K562 (cell line): ENCODE results near the gene RHOA. TPM values are rescaled to one million over a fixed set of nuclear protein-coding genes. Genes with fewer than 3 reads are reported as not detected.

ENCODE experiments used
- ATF1 ChIP-seq, 2 experiments: fragments of 450-650 bp in 1 of 2; IDR thresholded peaks; 2 replicates each; pipeline ENCODE4 v1.6.1; 2016; ENCODE audit warnings: missing compliant biosample characterization in 1 of 2, missing genetic modification characterization in 1 of 2
- FOXM1 ChIP-seq, 2 experiments: fragments of 450-650 bp in 1 of 2; sonication (generic) in 1 of 2; formaldehyde crosslinking in 1 of 2; IDR thresholded peaks; 2 replicates each; pipeline versions ENCODE4 v1.6.1 to v1.9.0; 2017 to 2022; ENCODE audit warnings: low read depth in 2 of 2, mild to moderate bottlenecking in 2 of 2, missing genetic modification reagents in 1 of 2, moderate library complexity in 1 of 2
- FOXO4 ChIP-seq: fragments of 450-650 bp; formaldehyde crosslinking; IDR thresholded peaks from 2 replicates; pipeline ENCODE4 v1.4.0; 2020; ENCODE audit warnings: mild to moderate bottlenecking, moderate library complexity
- GATAD2B ChIP-seq: fragments of 450-650 bp; IDR thresholded peaks from 2 replicates; pipeline ENCODE4 v1.6.1; 2017; ENCODE audit warnings: mild to moderate bottlenecking, borderline replicate concordance
- KAT8 ChIP-seq: fragments of 450-650 bp; IDR thresholded peaks from 2 replicates; pipeline ENCODE4 v1.6.1; 2016; ENCODE audit warnings: low read depth, mild to moderate bottlenecking
- MBD2 ChIP-seq: sonication (generic); IDR thresholded peaks from 2 replicates; pipeline ENCODE4 v1.6.1; 2016; ENCODE audit warnings: low read depth, borderline replicate concordance
- MTA2 ChIP-seq: fragments of 450-650 bp; IDR thresholded peaks from 2 replicates; pipeline ENCODE4 v1.6.1; 2016; ENCODE audit warnings: low read depth
- NR2C2 ChIP-seq, 2 experiments: fragments of 200-800 bp in 1 of 2; sonication (Bioruptor generic) in 1 of 2; sonication (generic) in 1 of 2; formaldehyde crosslinking in 1 of 2; IDR thresholded peaks; 2 replicates each; pipeline versions ENCODE4 v1.6.1 to v1.8.0; 2016 to 2022; ENCODE audit warnings: mild to moderate bottlenecking in 1 of 2, missing compliant biosample characterization in 1 of 2, missing genetic modification characterization in 1 of 2, missing genetic modification reagents in 1 of 2
- TFAP4 ChIP-seq: sonication (generic); formaldehyde crosslinking; IDR thresholded peaks from 2 replicates; pipeline ENCODE4 v1.8.0; 2022; ENCODE audit warnings: missing genetic modification reagents, mild to moderate bottlenecking, moderate library complexity, borderline replicate concordance
- ZNF124 ChIP-seq: sonication (generic); formaldehyde crosslinking; IDR thresholded peaks from 2 replicates; pipeline ENCODE4 v1.8.1; 2022; ENCODE audit warnings: missing genetic modification reagents
- ZNF134 ChIP-seq: fragments of 250-450 bp; sonication (Bioruptor Pico); conservative IDR thresholded peaks from 2 replicates; pipeline ENCODE4 v1.4.0; 2020
- ZNF444 ChIP-seq: fragments of 250-450 bp; sonication (Bioruptor Pico); IDR thresholded peaks from 2 replicates; pipeline ENCODE4 v1.4.0; 2020; ENCODE audit warnings: mild to moderate bottlenecking, moderate library complexity
- polyA plus RNA-seq, 8 experiments: library from polyadenylated mRNA; depleted of rRNA in 4 of 8; stranded (reverse) in 5 of 8; unstranded in 3 of 8; fragments of >200 nt; fragmentation: Nextera tagmentation in 2 of 8; fragmentation: Illumina TruSeq in 1 of 8; extraction: Ambion mirVana in 2 of 8; extraction: Trizol in 1 of 8; gene quantifications; 2 replicates each; pipeline versions ENCODE4 v1.2.1 to v1.2.3, GENCODE V29; 2011 to 2014; ENCODE audit warnings: inconsistent platforms in 1 of 8, missing spikeins in 1 of 8
- total RNA-seq, 7 experiments: library from RNA; depleted of rRNA in 6 of 7; stranded (reverse); fragments of >200 nt in 6 of 7; fragmentation: Illumina TruSeq in 2 of 7; extraction: Trizol in 2 of 7; gene quantifications; 2 replicates each; pipeline versions ENCODE4 v1.2.1 to v1.2.3, GENCODE V29; 2011 to 2021; ENCODE audit warnings: low replicate concordance in 1 of 7
- TF ChIP-seq, protein P1 (sequence below), 2 experiments: fragments of 450-650 bp; IDR thresholded peaks; 2 replicates each; pipeline ENCODE4 v1.6.1; 2018; ENCODE audit warnings: mild to moderate bottlenecking in 2 of 2, low read depth in 1 of 2; ENCODE audit not compliant: partially characterized antibody in 2 of 2
- TF ChIP-seq, protein P2 (sequence below): sonication (generic); formaldehyde crosslinking; IDR thresholded peaks from 2 replicates; pipeline ENCODE4 v1.5.0; 2020; ENCODE audit warnings: missing genetic modification reagents
- TF ChIP-seq, protein P3 (sequence below): fragments of 250-450 bp; sonication (Bioruptor Pico); IDR thresholded peaks from 2 replicates; pipeline ENCODE4 v1.4.0; 2020; ENCODE audit warnings: borderline replicate concordance

Gene RHOA
- total and polyA plus RNA-seq, 9 of the 15 experiments (the other 6 are each of a cell fraction or from before 2014, with no cell fraction given) = 136 to 540 (median 236) TPM

- TF ChIP-seq FOXO4 (CRISPR knock-in tag) (no peak), TFAP4 (peak; percentile 38), NR2C2 (CRISPR knock-in tag; IDR thresholded peaks at IDR 0.05) (no peak), NR2C2 (tag; IDR thresholded peaks at IDR 0.05) (peak; percentile 58; the same call in 1 of the 2 replicates), ZNF444 (CRISPR knock-in tag) (no peak), MBD2 (peak; percentile 33; the same call in 1 of the 2 replicates), ZNF124 (CRISPR knock-in tag) (no peak), GATAD2B (0 out of 2 replicates have a peak, but pooled peaks have one; percentile 78), MTA2 (peak; percentile 91), ZNF134 (CRISPR knock-in tag) (no peak), KAT8 (no peak), ATF1 (CRISPR knock-in tag; IDR thresholded peaks at IDR 0.05) (no peak), ATF1 (tag; IDR thresholded peaks at IDR 0.05) (no peak; the same call in 1 of the 2 replicates), FOXM1 (IDR thresholded peaks at IDR 0.05; ENCODE audit: low read depth) (peak; percentile 84), FOXM1 (CRISPR knock-in tag; IDR thresholded peaks at IDR 0.05; ENCODE audit: low read depth) (no peak)
- TF ChIP-seq, protein P1, sequence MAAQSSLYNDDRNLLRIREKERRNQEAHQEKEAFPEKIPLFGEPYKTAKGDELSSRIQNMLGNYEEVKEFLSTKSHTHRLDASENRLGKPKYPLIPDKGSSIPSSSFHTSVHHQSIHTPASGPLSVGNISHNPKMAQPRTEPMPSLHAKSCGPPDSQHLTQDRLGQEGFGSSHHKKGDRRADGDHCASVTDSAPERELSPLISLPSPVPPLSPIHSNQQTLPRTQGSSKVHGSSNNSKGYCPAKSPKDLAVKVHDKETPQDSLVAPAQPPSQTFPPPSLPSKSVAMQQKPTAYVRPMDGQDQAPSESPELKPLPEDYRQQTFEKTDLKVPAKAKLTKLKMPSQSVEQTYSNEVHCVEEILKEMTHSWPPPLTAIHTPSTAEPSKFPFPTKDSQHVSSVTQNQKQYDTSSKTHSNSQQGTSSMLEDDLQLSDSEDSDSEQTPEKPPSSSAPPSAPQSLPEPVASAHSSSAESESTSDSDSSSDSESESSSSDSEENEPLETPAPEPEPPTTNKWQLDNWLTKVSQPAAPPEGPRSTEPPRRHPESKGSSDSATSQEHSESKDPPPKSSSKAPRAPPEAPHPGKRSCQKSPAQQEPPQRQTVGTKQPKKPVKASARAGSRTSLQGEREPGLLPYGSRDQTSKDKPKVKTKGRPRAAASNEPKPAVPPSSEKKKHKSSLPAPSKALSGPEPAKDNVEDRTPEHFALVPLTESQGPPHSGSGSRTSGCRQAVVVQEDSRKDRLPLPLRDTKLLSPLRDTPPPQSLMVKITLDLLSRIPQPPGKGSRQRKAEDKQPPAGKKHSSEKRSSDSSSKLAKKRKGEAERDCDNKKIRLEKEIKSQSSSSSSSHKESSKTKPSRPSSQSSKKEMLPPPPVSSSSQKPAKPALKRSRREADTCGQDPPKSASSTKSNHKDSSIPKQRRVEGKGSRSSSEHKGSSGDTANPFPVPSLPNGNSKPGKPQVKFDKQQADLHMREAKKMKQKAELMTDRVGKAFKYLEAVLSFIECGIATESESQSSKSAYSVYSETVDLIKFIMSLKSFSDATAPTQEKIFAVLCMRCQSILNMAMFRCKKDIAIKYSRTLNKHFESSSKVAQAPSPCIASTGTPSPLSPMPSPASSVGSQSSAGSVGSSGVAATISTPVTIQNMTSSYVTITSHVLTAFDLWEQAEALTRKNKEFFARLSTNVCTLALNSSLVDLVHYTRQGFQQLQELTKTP (IDR thresholded peaks at IDR 0.05; ENCODE audit: low read depth in 1 of 2, partially characterized antibody in 2 of 2) = peak; percentile 63 to 81
- TF ChIP-seq, protein P2, sequence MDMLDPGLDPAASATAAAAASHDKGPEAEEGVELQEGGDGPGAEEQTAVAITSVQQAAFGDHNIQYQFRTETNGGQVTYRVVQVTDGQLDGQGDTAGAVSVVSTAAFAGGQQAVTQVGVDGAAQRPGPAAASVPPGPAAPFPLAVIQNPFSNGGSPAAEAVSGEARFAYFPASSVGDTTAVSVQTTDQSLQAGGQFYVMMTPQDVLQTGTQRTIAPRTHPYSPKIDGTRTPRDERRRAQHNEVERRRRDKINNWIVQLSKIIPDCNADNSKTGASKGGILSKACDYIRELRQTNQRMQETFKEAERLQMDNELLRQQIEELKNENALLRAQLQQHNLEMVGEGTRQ (CRISPR knock-in tag) = peak; percentile 46
- TF ChIP-seq, protein P3, sequence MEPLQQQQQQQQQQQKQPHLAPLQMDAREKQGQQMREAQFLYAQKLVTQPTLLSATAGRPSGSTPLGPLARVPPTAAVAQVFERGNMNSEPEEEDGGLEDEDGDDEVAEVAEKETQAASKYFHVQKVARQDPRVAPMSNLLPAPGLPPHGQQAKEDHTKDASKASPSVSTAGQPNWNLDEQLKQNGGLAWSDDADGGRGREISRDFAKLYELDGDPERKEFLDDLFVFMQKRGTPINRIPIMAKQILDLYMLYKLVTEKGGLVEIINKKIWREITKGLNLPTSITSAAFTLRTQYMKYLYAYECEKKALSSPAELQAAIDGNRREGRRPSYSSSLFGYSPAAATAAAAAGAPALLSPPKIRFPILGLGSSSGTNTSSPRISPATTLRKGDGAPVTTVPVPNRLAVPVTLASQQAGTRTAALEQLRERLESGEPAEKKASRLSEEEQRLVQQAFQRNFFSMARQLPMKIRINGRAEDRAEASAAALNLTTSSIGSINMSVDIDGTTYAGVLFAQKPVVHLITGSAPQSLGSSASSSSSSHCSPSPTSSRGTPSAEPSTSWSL (CRISPR knock-in tag) = no peak
Measured at GRCh38 chr3:49349348-49350114, 62.2 kb downstream of the RHOA start (continued).
